GM23248 (cell line): Measurements from ENCODE around the gene ZNF500. TPM values are rescaled to one million over a fixed set of nuclear protein-coding genes. Genes with fewer than 3 reads are reported as not detected.
A peak's percentile ranks its signal among the peaks of the same experiment; 100 is the strongest.

Source experiments
- DNase-seq: peaks from one replicate; pipeline ENCODE4 v3.0.0-alpha.2; 2015
- H2AFZ ChIP-seq: fragments of 200-600 bp; sonication (generic); 2 replicates; pipeline ENCODE4 v1.6.1; 2016; ENCODE audit warnings: antibody characterized with exemption
- H3F3A ChIP-seq: fragments of 200-600 bp; sonication (generic); 2 replicates; pipeline ENCODE4 v1.6.1; 2016; ENCODE audit warnings: mild to moderate bottlenecking, antibody characterized with exemption, mixed run types; ENCODE audit not compliant: insufficient read depth
- H3K27ac ChIP-seq: fragments of 200-600 bp; sonication (generic); 2 replicates; pipeline ENCODE4 v1.5.1; 2016; ENCODE audit warnings: mild to moderate bottlenecking
- H3K27me3 ChIP-seq: fragments of 200-600 bp; sonication (generic); replicated peaks from 2 replicates; pipeline ENCODE4 v1.6.1; 2016; ENCODE audit warnings: mild to moderate bottlenecking; ENCODE audit not compliant: insufficient read depth
- H3K36me3 ChIP-seq: fragments of 200-600 bp; sonication (generic); 2 replicates; pipeline ENCODE4 v1.6.1; 2016; ENCODE audit warnings: low read depth, mild to moderate bottlenecking
- H3K4me1 ChIP-seq: fragments of 200-600 bp; sonication (generic); 2 replicates; pipeline ENCODE4 v1.6.1; 2016; ENCODE audit warnings: mild to moderate bottlenecking; ENCODE audit not compliant: insufficient read depth
- H3K4me2 ChIP-seq: fragments of 200-600 bp; sonication (generic); one replicate; pipeline ENCODE4 v1.6.1; 2016; ENCODE audit warnings: mild to moderate bottlenecking; ENCODE audit not compliant: unreplicated experiment
- H3K4me3 ChIP-seq: fragments of 200-600 bp; sonication (generic); 2 replicates; pipeline ENCODE4 v1.5.1; 2016; ENCODE audit warnings: mild to moderate bottlenecking
- H3K79me2 ChIP-seq: fragments of 200-600 bp; sonication (generic); 2 replicates; pipeline ENCODE4 v1.6.1; 2016; ENCODE audit warnings: mild to moderate bottlenecking; ENCODE audit not compliant: insufficient read depth
- H3K9ac ChIP-seq: fragments of 200-600 bp; sonication (generic); 2 replicates; pipeline ENCODE4 v1.6.1; 2016; ENCODE audit warnings: mild to moderate bottlenecking
- H3K9me2 ChIP-seq: fragments of 200-600 bp; sonication (generic); 2 replicates; pipeline ENCODE4 v1.6.1; 2016; ENCODE audit warnings: mixed run types, mild to moderate bottlenecking, moderate library complexity; ENCODE audit not compliant: insufficient read depth
- H3K9me3 ChIP-seq: fragments of 200-600 bp; sonication (generic); one replicate; pipeline ENCODE4 v1.6.1; 2017; ENCODE audit warnings: low read depth
- H4K20me1 ChIP-seq: fragments of 200-600 bp; sonication (generic); 2 replicates; pipeline ENCODE4 v1.6.0; 2016; ENCODE audit not compliant: insufficient read depth
- EZH2 ChIP-seq: fragments of 200-600 bp; sonication (generic); IDR thresholded peaks from 2 replicates; pipeline ENCODE4 v1.6.1; 2018; ENCODE audit warnings: antibody characterized with exemption, mild to moderate bottlenecking; ENCODE audit not compliant: insufficient read depth, poor library complexity, severe bottlenecking
- EZH2phosphoT487 ChIP-seq: fragments of 200-600 bp; sonication (generic); IDR thresholded peaks from 2 replicates; pipeline ENCODE4 v1.6.1; 2018; ENCODE audit warnings: antibody characterized with exemption, moderate library complexity, mild to moderate bottlenecking, low read depth; ENCODE audit not compliant: insufficient read depth
- WGBS, 2 experiments: methylation state at CpG; one replicate each; pipeline ENCODE4 v1.1.6; 2015 to 2017; ENCODE audit warnings: low lambda C conversion rate in 2 of 2, low coverage in 1 of 2; ENCODE audit errors: missing lambda C conversion rate in 2 of 2; 5-methylcytosine and 5-hydroxymethylcytosine counted together
- in situ Hi-C: fragments of 300-500 bp; cut with MboI; formaldehyde crosslinking; loops from 2 replicates; pipeline ENCODE4 v1.15.0; 2020
- polyA plus RNA-seq: library from polyadenylated mRNA; unstranded; fragments of >200 nt; fragmentation: Nextera tagmentation; extraction: Ambion mirVana; gene quantifications from 2 replicates; pipeline ENCODE4 v1.2.1, GENCODE V29; 2016
- total RNA-seq: library from RNA; depleted of rRNA; stranded (reverse); fragments of >200 nt; shearing (Covaris generic); gene quantifications from 2 replicates; pipeline ENCODE4 v1.2.3, GENCODE V29; 2014

The ZNF500 gene
- total and polyA plus RNA-seq, 2 experiments from 2014 or later = 7.4 to 12.3 TPM

DNA sequence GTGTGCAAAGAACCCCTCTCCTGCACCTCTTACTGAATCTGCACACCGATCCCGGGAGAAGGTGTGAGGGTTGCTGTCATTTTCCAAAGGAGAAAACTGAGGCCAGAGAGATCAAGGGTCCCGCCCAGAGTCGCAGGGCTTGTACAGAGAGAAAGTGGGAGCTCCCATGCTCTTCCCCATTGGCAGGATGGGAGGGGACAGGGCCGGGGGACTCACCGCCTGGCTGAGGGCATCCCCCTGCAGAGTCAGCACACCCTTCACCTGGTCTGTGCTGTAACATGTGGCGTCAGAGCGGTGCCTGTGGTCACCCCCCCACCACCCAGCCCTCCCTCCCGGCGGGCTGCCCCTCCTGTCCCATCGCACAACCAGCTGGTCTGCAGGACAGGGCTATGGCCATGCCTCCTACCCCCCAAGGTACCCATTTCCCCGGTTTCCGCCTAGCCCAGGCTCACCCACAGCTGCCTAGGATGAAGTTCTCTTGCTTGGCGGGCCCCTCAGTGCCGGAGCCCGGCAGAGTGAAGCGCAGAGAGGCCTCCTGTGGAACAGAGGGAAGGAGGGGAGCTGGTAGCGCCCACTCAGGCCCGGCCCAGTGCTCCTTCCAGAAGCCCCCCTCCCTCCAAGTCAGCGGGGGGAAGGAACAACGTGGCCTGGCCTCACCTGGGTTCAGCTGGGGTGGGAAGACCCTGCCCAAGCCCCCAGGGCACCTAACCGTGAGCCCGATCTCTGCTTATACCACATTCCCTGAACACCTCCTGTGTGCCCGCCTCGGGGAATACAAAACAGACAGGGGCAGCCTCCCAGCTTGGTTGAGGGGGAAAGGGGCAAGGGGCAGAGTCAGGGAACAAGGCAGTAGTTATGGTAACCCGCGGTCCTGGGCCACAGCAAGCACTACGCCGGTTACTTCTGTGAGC is 34.3 kb upstream of the ZNF500 start:
- no peaks in the 10 kb centered on the region for H3K9me3 ChIP-seq
- peak overlapping the region; percentile 86 for H2AFZ ChIP-seq
- H3K4me2 ChIP-seq = peak overlapping the region; percentile 66
- H3K79me2 ChIP-seq = no peaks in the 10 kb centered on the region
- H3K4me3 ChIP-seq = peak overlapping the region; percentile 83
- no peaks in the 10 kb centered on the region for H4K20me1 ChIP-seq
- TF ChIP-seq EZH2phosphoT487 = no peak
- peak overlapping the region; percentile 78 for H3K9ac ChIP-seq
- H3K36me3 ChIP-seq = no peaks in the 10 kb centered on the region
- no peak for DNase-seq
- H3F3A ChIP-seq = peaks cover 5% of the 10 kb centered on the region; the same call in 1 of the 2 replicates
- H3K27me3 ChIP-seq = no peaks in the 10 kb centered on the region
- in situ Hi-C loops = no loop called here
- H3K27ac ChIP-seq = no peak overlapping the region
- 69 to 70% methylated on average over 26 to 29 of the region's 29 CpGs for WGBS, 2 experiments
- H3K9me2 ChIP-seq = no peaks in the 10 kb centered on the region
- H3K4me1 ChIP-seq = no peaks in the 10 kb centered on the region; the same call in none of the 2 replicates

- no peak overlapping the region for H3K27ac ChIP-seq
- H3F3A ChIP-seq = peaks cover 5% of the 10 kb centered on the region; the same call in 1 of the 2 replicates
- H3K27me3 ChIP-seq = no peaks in the 10 kb centered on the region
- no peaks in the 10 kb centered on the region for H4K20me1 ChIP-seq
- no peaks in the 10 kb centered on the region for H3K9me2 ChIP-seq
- H3K4me1 ChIP-seq = no peaks in the 10 kb centered on the region; the same call in none of the 2 replicates
- H3K9me3 ChIP-seq = no peaks in the 10 kb centered on the region
- H2AFZ ChIP-seq = no peak overlapping the region
- H3K79me2 ChIP-seq = no peaks in the 10 kb centered on the region
- in situ Hi-C loops = no loop called here
- 85 to 88% methylated on average over 15 to 17 of the region's 17 CpGs for WGBS, 2 experiments
- H3K4me2 ChIP-seq = no peak overlapping the region
- TF ChIP-seq EZH2phosphoT487 (no peak), EZH2 (no peak)
- no peak for DNase-seq
- no peak overlapping the region for H3K4me3 ChIP-seq
- no peaks in the 10 kb centered on the region for H3K36me3 ChIP-seq
- no peak overlapping the region for H3K9ac ChIP-seq
These were observed 33.5 kb upstream of the ZNF500 start for GRCh38 chr16:4800290-4801041.

GRCh38 chr16:4799171-4799855 is 32.4 kb upstream of the ZNF500 start:
- no peaks in the 10 kb centered on the region for H3K79me2 ChIP-seq
- no peak overlapping the region for H3K4me3 ChIP-seq
- no peak for TF ChIP-seq EZH2phosphoT487
- TF ChIP-seq EZH2 = no peak
- H4K20me1 ChIP-seq = no peaks in the 10 kb centered on the region
- H3K4me2 ChIP-seq = no peak overlapping the region
- 80 to 81% methylated on average over 19 of the region's 19 CpGs for WGBS, 2 experiments
- H3K27ac ChIP-seq = no peak overlapping the region
- no peak for DNase-seq
- peaks cover 5% of the 10 kb centered on the region; the same call in 1 of the 2 replicates for H3F3A ChIP-seq
- no peak overlapping the region for H2AFZ ChIP-seq
- no peaks in the 10 kb centered on the region; the same call in none of the 2 replicates for H3K4me1 ChIP-seq
- H3K9me3 ChIP-seq = no peaks in the 10 kb centered on the region
- no peaks in the 10 kb centered on the region for H3K9me2 ChIP-seq
- no peak overlapping the region for H3K9ac ChIP-seq
- no peaks in the 10 kb centered on the region for H3K27me3 ChIP-seq
- in situ Hi-C loops = no loop called here
- no peaks in the 10 kb centered on the region for H3K36me3 ChIP-seq

- Histone ChIP-seq H3K4me1 (no peaks in the 10 kb centered on the region; the same call in none of the 2 replicates), H3K36me3 (no peaks in the 10 kb centered on the region), H3K9ac (no peak overlapping the region), H3K9me3 (no peaks in the 10 kb centered on the region), H2AFZ (no peak overlapping the region), H4K20me1 (no peaks in the 10 kb centered on the region), H3K79me2 (no peaks in the 10 kb centered on the region), H3K27ac (no peak overlapping the region), H3K4me2 (no peak overlapping the region), H3K9me2 (no peaks in the 10 kb centered on the region), H3F3A (peaks cover 5% of the 10 kb centered on the region; the same call in 1 of the 2 replicates), H3K27me3 (no peaks in the 10 kb centered on the region), H3K4me3 (no peak overlapping the region)
- no peak for DNase-seq
- WGBS, 2 experiments = 81 to 94% methylated on average over 9 to 14 of the region's 16 CpGs
- TF ChIP-seq EZH2phosphoT487 (no peak), EZH2 (no peak)
- in situ Hi-C loops = no loop called here
These were observed 31.5 kb upstream of the ZNF500 start for GRCh38 chr16:4798456-4798855.
